IPS-NIHi7 (cell line): ENCODE data around the gene HELQ.
A peak's percentile ranks its signal among the peaks of the same experiment; 100 is the strongest.
"Not testable (repeated sequence)": the region's sequence is repeated elsewhere in the genome, so short reads cannot be mapped to it uniquely, and the experiment has no call there.

Source experiments
- DNase-seq: peaks from one replicate; pipeline ENCODE4 v3.0.0; 2012; ENCODE audit warnings: mixed read lengths; ENCODE audit errors: extremely low spot score

Gene HELQ

GRCh38 chr4:83455281-83456183, at the start of gene HELQ, which contains the start of gene MRPS18C:
HELQ (minus strand) TSS chr4:83455823; CDS start chr4:83455693, 130 bp downstream.
MRPS18C (plus strand) TSS chr4:83456058; CDS start chr4:83456078, 20 bp downstream.
- peak; percentile 98 for DNase-seq

GRCh38 chr4:83504996-83505395, 49.4 kb upstream of the HELQ start:
- no peak for DNase-seq

GRCh38 chr4:83504503-83504902, 48.9 kb upstream of the HELQ start:
- DNase-seq = no peak

GRCh38 chr4:83503974-83504373, 48.4 kb upstream of the HELQ start:
- no peak for DNase-seq

GRCh38 chr4:83501671-83502070, 46.0 kb upstream of the HELQ start:
- DNase-seq = not testable (repeated sequence)

GRCh38 chr4:83498187-83498586, 42.6 kb upstream of the HELQ start:
- DNase-seq = no peak

GRCh38 chr4:83496085-83496917, 40.7 kb upstream of the HELQ start:
- DNase-seq = not testable (repeated sequence)

GRCh38 chr4:83490876-83491450, 35.3 kb upstream of the HELQ start:
- DNase-seq = peak; percentile 46

- peak; percentile 24 for DNase-seq
Observed at GRCh38 chr4:83489711-83490326, 34.2 kb upstream of the HELQ start.

GRCh38 chr4:83486457-83487129, 31.0 kb upstream of the HELQ start:
- no peak for DNase-seq

- DNase-seq = peak; percentile 99
Observed at GRCh38 chr4:83484500-83485461, 29.2 kb upstream of the HELQ start, which contains the start of gene ABRAXAS1. ABRAXAS1 (minus strand) TSS chr4:83485100; CDS start chr4:83485072, 28 bp downstream.

- no peak for DNase-seq
Observed at GRCh38 chr4:83473966-83474365, 18.3 kb upstream of the HELQ start.

GRCh38 chr4:83473423-83473822, 17.8 kb upstream of the HELQ start:
- no peak for DNase-seq

GRCh38 chr4:83456184-83456501, 520 bp upstream of the HELQ start:
- no peak for DNase-seq

- no peak for DNase-seq
Observed at GRCh38 chr4:83454686-83455085, 937 bp downstream of the HELQ start.

GRCh38 chr4:83449009-83449408, 6.6 kb downstream of the HELQ start:
- DNase-seq = peak; percentile 5

GRCh38 chr4:83440899-83441298, 14.7 kb downstream of the HELQ start:
- no peak for DNase-seq

- DNase-seq = no peak
Observed at GRCh38 chr4:83440148-83440814, 15.3 kb downstream of the HELQ start.

- DNase-seq = no peak
Observed at GRCh38 chr4:83438719-83439118, 16.9 kb downstream of the HELQ start.
